H9 (cell line): ENCODE results near the gene HAT1. TPM values are rescaled to one million over a fixed set of nuclear protein-coding genes. Genes with fewer than 3 reads are reported as not detected.
A peak's percentile ranks its signal among the peaks of the same experiment; 100 is the strongest.

Source experiments
- DNase-seq: peaks from one replicate; pipeline ENCODE4 v3.0.0-alpha.2; 2017
- H2AFZ ChIP-seq: one replicate; pipeline ENCODE4 v1.6.1; 2013; ENCODE audit warnings: mild to moderate bottlenecking, low read length, control low read depth, moderate library complexity
- H2AK5ac ChIP-seq: 2 replicates; pipeline ENCODE4 v1.6.1; 2013; ENCODE audit warnings: low read length, control low read depth, mixed read lengths; ENCODE audit not compliant: insufficient read length
- H2BK120ac ChIP-seq: one replicate; pipeline ENCODE4 v1.6.1; 2013; ENCODE audit warnings: low read depth, mild to moderate bottlenecking, low read length, control low read depth, inconsistent platforms; ENCODE audit not compliant: poor library complexity, severe bottlenecking
- H2BK12ac ChIP-seq: 2 replicates; pipeline ENCODE4 v1.6.1; 2013; ENCODE audit warnings: low read length, control low read depth, mixed read lengths, low read depth; ENCODE audit not compliant: insufficient read length
- H2BK15ac ChIP-seq: 2 replicates; pipeline ENCODE4 v1.6.1; 2013; ENCODE audit warnings: low read depth, low read length, control low read depth
- H2BK20ac ChIP-seq: one replicate; pipeline ENCODE4 v1.6.1; 2013; ENCODE audit warnings: low read depth, mild to moderate bottlenecking, low read length, control low read depth, inconsistent platforms; ENCODE audit not compliant: poor library complexity, severe bottlenecking
- H2BK5ac ChIP-seq: 2 replicates; pipeline ENCODE4 v1.6.1; 2013; ENCODE audit warnings: low read length, control low read depth, mixed read lengths; ENCODE audit not compliant: insufficient read length
- H3K14ac ChIP-seq: 2 replicates; pipeline ENCODE4 v1.6.1; 2013; ENCODE audit warnings: low read length, control low read depth; ENCODE audit not compliant: insufficient read depth
- H3K18ac ChIP-seq: 2 replicates; pipeline ENCODE4 v1.6.1; 2013; ENCODE audit warnings: low read depth, mild to moderate bottlenecking, mixed read lengths, low read length, control low read depth; ENCODE audit not compliant: insufficient read length
- H3K23ac ChIP-seq: 2 replicates; pipeline ENCODE4 v1.6.1; 2013; ENCODE audit warnings: low read length, control low read depth, mixed read lengths, low read depth; ENCODE audit not compliant: insufficient read length
- H3K23me2 ChIP-seq: 2 replicates; pipeline ENCODE4 v1.6.1; 2013; ENCODE audit warnings: low read depth, mild to moderate bottlenecking, mixed read lengths, low read length, control low read depth; ENCODE audit not compliant: insufficient read length, poor library complexity, severe bottlenecking
- H3K27ac ChIP-seq: 2 replicates; pipeline ENCODE4 v1.5.1; 2013; ENCODE audit warnings: low read length, control low read depth, mixed read lengths, low read depth; ENCODE audit not compliant: insufficient read length
- H3K27me3 ChIP-seq: 2 replicates; pipeline ENCODE4 v1.6.1; 2013; ENCODE audit warnings: low read length, control low read depth, inconsistent platforms; ENCODE audit not compliant: insufficient read depth
- H3K4ac ChIP-seq: 2 replicates; pipeline ENCODE4 v1.6.1; 2013; ENCODE audit warnings: low read depth, mild to moderate bottlenecking, control low read depth, inconsistent platforms, low read length, moderate library complexity
- H3K4me1 ChIP-seq: 2 replicates; pipeline ENCODE4 v1.6.1; 2013; ENCODE audit warnings: low read length, control low read depth, inconsistent platforms; ENCODE audit not compliant: insufficient read depth
- H3K4me2 ChIP-seq: 2 replicates; pipeline ENCODE4 v1.6.1; 2013; ENCODE audit warnings: low read length, control low read depth, mixed read lengths; ENCODE audit not compliant: insufficient read length, insufficient read depth
- H3K56ac ChIP-seq: 2 replicates; pipeline ENCODE4 v1.6.1; 2013; ENCODE audit warnings: low read depth, mild to moderate bottlenecking, mixed read lengths, low read length, control low read depth; ENCODE audit not compliant: insufficient read length
- H3K79me1 ChIP-seq: 2 replicates; pipeline ENCODE4 v1.6.1; 2013; ENCODE audit warnings: low read depth, mild to moderate bottlenecking, moderate library complexity, low read length, control low read depth, inconsistent platforms; ENCODE audit not compliant: insufficient read depth, poor library complexity, severe bottlenecking
- H3K79me2 ChIP-seq: 2 replicates; pipeline ENCODE4 v1.6.1; 2013; ENCODE audit warnings: low read length, control low read depth, inconsistent platforms; ENCODE audit not compliant: insufficient read depth
- H3K9ac ChIP-seq: 2 replicates; pipeline ENCODE4 v1.6.1; 2013; ENCODE audit warnings: low read length, control low read depth, mixed read lengths; ENCODE audit not compliant: insufficient read length; ENCODE audit errors: extremely low read depth
- H3K9me3 ChIP-seq: one replicate; pipeline ENCODE4 v1.6.1; 2013; ENCODE audit warnings: low read depth, low read length, inconsistent platforms; ENCODE audit not compliant: control insufficient read depth
- H3T11ph ChIP-seq: one replicate; pipeline ENCODE4 v1.6.1; 2013; ENCODE audit warnings: mild to moderate bottlenecking, low read length, control low read depth, inconsistent platforms
- H4K20me1 ChIP-seq: one replicate; pipeline ENCODE4 v1.6.1; 2013; ENCODE audit not compliant: control insufficient read depth, insufficient read length, insufficient read depth
- H4K5ac ChIP-seq: 2 replicates; pipeline ENCODE4 v1.6.1; 2013; ENCODE audit warnings: low read depth, mild to moderate bottlenecking, mixed read lengths, low read length, control low read depth; ENCODE audit not compliant: insufficient read length
- H4K8ac ChIP-seq: replicated peaks from 2 replicates; pipeline ENCODE4 v1.6.1; 2013; ENCODE audit warnings: low read length, control low read depth, mixed read lengths, low read depth; ENCODE audit not compliant: insufficient read length
- H4K91ac ChIP-seq: 2 replicates; pipeline ENCODE4 v1.6.1; 2013; ENCODE audit warnings: low read depth, mild to moderate bottlenecking, moderate library complexity, mixed read lengths, low read length, control low read depth; ENCODE audit not compliant: insufficient read length
- H3K27ac Mint-ChIP-seq, 3 experiments: 2 replicates in 2 of 3; 3 replicates in 1 of 3; pipeline ENCODE4 v1.8.0; 2020 to 2021; ENCODE audit warnings: mixed read lengths in 3 of 3, mild to moderate bottlenecking in 1 of 3, moderate library complexity in 1 of 3
- H3K27me3 Mint-ChIP-seq: 2 replicates; pipeline ENCODE4 v1.8.0; 2021; ENCODE audit warnings: low read depth, mild to moderate bottlenecking, moderate library complexity, mixed read lengths
- H3K36me3 Mint-ChIP-seq, 3 experiments: 2 replicates in 2 of 3; 3 replicates in 1 of 3; pipeline ENCODE4 v1.8.0; 2020 to 2021; ENCODE audit warnings: low read depth in 3 of 3, mixed read lengths in 3 of 3; ENCODE audit not compliant: insufficient read depth in 1 of 3
- H3K4me1 Mint-ChIP-seq, 2 experiments: 2 replicates each; pipeline ENCODE4 v1.8.0; 2020; ENCODE audit warnings: mixed read lengths in 2 of 2
- H3K4me3 Mint-ChIP-seq, 2 experiments: 2 replicates in 1 of 2; 3 replicates in 1 of 2; pipeline ENCODE4 v1.8.0; 2020 to 2021; ENCODE audit warnings: mild to moderate bottlenecking in 2 of 2, mixed read lengths in 2 of 2, moderate library complexity in 1 of 2
- H3K9me3 Mint-ChIP-seq, 2 experiments: 2 replicates in 1 of 2; 3 replicates in 1 of 2; pipeline ENCODE4 v1.8.0; 2020; ENCODE audit warnings: mild to moderate bottlenecking in 2 of 2, mixed read lengths in 2 of 2, moderate library complexity in 1 of 2
- CTCF ChIP-seq: fragments of 200-600 bp; sonication (generic); conservative IDR thresholded peaks from 3 replicates; pipeline ENCODE4 v1.8.0; 2021; ENCODE audit warnings: antibody characterized with exemption, mild to moderate bottlenecking
- WGBS: extraction: QIAGEN DNeasy Blood & Tissue Kit; methylation state at CpG from one replicate; pipeline ENCODE4 v1.1.7; 2013; ENCODE audit warnings: missing lambda C conversion rate, low lambda C conversion rate, mixed read lengths; ENCODE audit not compliant: insufficient read length; ENCODE audit errors: extremely low coverage; 5-methylcytosine and 5-hydroxymethylcytosine counted together
- total RNA-seq: library from RNA; stranded (reverse); gene quantifications from 2 replicates; pipeline ENCODE4 v1.2.1, GENCODE V29; 2021

HAT1 gene
- total RNA-seq, 1 experiment from 2014 or later: 73.0 TPM

DNA sequence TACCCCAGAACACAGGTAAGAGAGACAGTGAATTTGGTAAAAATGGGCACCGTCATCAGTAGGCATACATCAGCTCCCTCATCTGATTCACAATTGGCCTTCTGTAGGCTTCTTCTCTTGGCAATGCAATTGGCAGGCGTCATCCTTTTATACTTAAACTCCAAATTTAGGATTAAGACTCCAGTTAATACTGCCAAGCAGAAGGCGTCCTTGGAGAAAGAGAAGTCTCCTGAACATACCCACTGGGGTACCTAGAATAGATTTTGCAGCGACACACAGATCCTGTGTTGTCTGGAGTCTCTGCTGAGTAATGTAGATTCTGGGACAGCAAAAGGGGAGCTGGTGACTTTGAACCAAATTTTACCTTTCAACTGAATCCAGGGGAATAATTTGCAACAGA, 76.9 kb downstream of the HAT1 start:
- no peaks in the 10 kb centered on the region for H3K9me3 Mint-ChIP-seq
- no peak overlapping the region for H2BK5ac ChIP-seq
- no peak for DNase-seq
- TF ChIP-seq CTCF: no peak
- no peak overlapping the region for H3T11ph ChIP-seq
- peak overlapping the region; percentile 72 for H3K4me2 ChIP-seq
- no peak overlapping the region for H4K91ac ChIP-seq
- no peaks in the 10 kb centered on the region for H3K27me3 ChIP-seq
- no peaks in the 10 kb centered on the region for H4K20me1 ChIP-seq
- H3K36me3 Mint-ChIP-seq: no peaks in the 10 kb centered on the region
- H2BK20ac ChIP-seq: no peak overlapping the region
- H4K5ac ChIP-seq: no peak overlapping the region
- H3K9ac ChIP-seq: peak overlapping the region; percentile 28
- no peak overlapping the region for H3K18ac ChIP-seq
- no peak overlapping the region for H3K56ac ChIP-seq
- no peaks in the 10 kb centered on the region for H3K23me2 ChIP-seq
- no peak overlapping the region for H2AK5ac ChIP-seq
- no peaks in the 10 kb centered on the region for H3K9me3 ChIP-seq
- no CpG with 5 or more reads among the region's 4 CpGs for WGBS
- peak overlapping the region; percentile 83 for H3K4me3 Mint-ChIP-seq
- H3K79me1 ChIP-seq: no peaks in the 10 kb centered on the region
- H4K8ac ChIP-seq: no peak overlapping the region
- no peak overlapping the region for H3K27ac ChIP-seq
- peaks cover 22% of the 10 kb centered on the region for H3K27me3 Mint-ChIP-seq
- H2AFZ ChIP-seq: no peak overlapping the region
- H3K79me2 ChIP-seq: no peaks in the 10 kb centered on the region
- H3K4ac ChIP-seq: no peak overlapping the region
- H3K4me1 ChIP-seq: no peaks in the 10 kb centered on the region
- no peak overlapping the region for H2BK120ac ChIP-seq
- no peak overlapping the region for H2BK12ac ChIP-seq
- H3K4me1 Mint-ChIP-seq: peaks cover 16% of the 10 kb centered on the region in 2 experiments
- H3K27ac Mint-ChIP-seq: no peak overlapping the region
- H3K23ac ChIP-seq: no peak overlapping the region
- H2BK15ac ChIP-seq: no peak overlapping the region
- no peak overlapping the region for H3K14ac ChIP-seq
